ENCODE measurements around the gene VSIG10L.

The VSIG10L gene

DNA sequence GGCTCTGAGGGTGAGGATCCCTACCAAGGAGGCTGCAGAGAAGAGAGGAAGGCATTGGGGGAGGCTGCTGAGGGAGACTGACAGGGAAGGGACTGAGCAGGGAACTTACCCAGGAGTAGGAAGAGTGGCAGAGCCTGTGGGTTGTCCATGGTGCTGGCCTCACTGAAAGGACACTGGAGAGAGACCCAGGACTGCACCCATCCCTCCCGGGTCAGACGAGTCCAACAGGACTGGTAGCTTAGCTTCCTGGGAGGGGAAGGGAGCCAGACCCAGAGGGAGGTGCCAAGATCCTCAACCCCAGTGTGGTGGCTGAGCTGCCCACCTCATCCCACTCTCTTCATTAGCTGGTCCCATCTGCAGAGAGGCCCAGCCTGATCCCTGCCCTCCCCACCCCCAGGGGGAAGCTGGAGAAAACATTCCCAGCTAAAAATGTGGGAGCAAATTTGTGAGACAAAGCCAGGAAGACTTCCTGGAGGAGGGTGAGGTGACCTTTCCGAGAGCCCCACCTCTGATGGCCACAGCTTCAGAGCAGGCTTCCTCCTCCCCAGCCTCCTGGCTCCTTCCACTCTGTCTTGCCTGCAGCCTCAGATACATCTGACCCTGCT lies at the start of gene VSIG10L:
VSIG10L (minus strand) TSS at position 164 of the 605 bp plus-strand sequence; CDS start at position 149, 15 bp downstream.
- peak in 1 of 2 donors; percentile 6 for DNase-seq

- DNase-seq = no peak
These were observed 49.2 kb upstream of the VSIG10L start for GRCh38 chr19:51391073-51391611.

GRCh38 chr19:51389143-51389542 lies 47.2 kb upstream of the VSIG10L start:
- no peak for DNase-seq

GRCh38 chr19:51387924-51388389 lies 46.0 kb upstream of the VSIG10L start, which contains the start of gene LIM2:
Gene LIM2 (minus strand): TSS chr19:51387974. CDS start chr19:51387443, 531 bp downstream.
- no peak for DNase-seq

GRCh38 chr19:51386882-51387520 lies 45.1 kb upstream of the VSIG10L start:
- DNase-seq = no peak

- no peak for DNase-seq
These were observed 40.1 kb upstream of the VSIG10L start for GRCh38 chr19:51382004-51382403.

DNA sequence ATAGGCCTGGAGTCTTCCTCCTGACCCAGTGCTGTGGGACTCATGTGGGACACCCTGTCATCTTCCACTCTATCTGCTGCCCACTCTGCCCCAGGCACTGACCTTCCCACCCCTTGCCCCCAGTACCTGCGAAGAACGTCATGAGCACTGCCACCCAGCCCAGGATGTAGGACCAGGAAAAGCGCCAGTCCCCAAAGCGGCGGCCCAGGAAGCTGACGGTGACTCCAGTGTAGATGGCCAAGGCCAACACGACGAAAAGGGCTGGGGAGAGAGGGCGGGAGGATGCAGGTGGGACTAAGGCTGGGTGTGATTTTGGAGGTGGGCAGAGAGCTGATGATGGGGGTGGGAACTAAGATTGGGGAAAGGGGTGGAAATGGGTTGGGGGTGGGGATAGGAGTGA lies 38.4 kb upstream of the VSIG10L start:
- DNase-seq = no peak

GRCh38 chr19:51377422-51377821 lies 35.5 kb upstream of the VSIG10L start:
- DNase-seq = no peak

GRCh38 chr19:51375504-51376221 lies 33.7 kb upstream of the VSIG10L start:
- peak in 1 of 2 donors; percentile 37 for DNase-seq

- no peak for DNase-seq
These were observed 30.9 kb upstream of the VSIG10L start, which contains the start of gene NKG7 for GRCh38 chr19:51372649-51373504. Gene NKG7 (minus strand): TSS chr19:51372654. CDS start chr19:51372535, 119 bp downstream.

DNA sequence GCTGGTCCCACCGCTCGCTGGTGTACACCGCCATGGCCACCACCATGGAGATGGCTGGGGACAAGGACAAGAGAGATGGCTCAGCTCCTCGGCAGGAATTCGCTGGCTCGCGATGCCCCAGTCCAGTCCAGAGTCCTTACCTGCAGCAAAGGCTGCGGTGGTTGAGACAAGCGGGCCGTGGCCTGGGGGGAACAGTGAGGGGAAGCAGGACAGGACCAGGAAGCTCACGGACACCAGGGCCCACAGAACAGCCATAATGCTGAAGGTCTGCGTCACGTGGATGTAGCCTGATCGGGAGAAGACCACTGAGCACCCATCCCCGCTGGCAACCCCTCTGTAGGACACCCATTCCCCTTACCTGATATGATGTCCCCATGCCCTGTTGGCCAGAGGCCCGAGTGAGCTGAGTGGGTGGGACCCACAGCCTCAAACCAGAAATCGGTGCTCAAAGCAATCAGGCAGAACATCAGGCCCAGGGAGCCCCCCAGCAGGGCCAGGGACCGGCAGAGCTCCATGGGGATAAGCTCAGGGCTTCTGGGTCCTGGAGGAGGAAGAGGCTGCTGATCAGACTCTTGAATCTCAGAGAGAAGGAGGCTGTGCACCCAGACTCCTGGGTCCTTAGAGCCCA lies 30.2 kb upstream of the VSIG10L start:
- no peak for DNase-seq

GRCh38 chr19:51371186-51371690 lies 29.3 kb upstream of the VSIG10L start:
- DNase-seq = no peak

GRCh38 chr19:51370230-51370629 lies 28.3 kb upstream of the VSIG10L start:
- no peak for DNase-seq

DNA sequence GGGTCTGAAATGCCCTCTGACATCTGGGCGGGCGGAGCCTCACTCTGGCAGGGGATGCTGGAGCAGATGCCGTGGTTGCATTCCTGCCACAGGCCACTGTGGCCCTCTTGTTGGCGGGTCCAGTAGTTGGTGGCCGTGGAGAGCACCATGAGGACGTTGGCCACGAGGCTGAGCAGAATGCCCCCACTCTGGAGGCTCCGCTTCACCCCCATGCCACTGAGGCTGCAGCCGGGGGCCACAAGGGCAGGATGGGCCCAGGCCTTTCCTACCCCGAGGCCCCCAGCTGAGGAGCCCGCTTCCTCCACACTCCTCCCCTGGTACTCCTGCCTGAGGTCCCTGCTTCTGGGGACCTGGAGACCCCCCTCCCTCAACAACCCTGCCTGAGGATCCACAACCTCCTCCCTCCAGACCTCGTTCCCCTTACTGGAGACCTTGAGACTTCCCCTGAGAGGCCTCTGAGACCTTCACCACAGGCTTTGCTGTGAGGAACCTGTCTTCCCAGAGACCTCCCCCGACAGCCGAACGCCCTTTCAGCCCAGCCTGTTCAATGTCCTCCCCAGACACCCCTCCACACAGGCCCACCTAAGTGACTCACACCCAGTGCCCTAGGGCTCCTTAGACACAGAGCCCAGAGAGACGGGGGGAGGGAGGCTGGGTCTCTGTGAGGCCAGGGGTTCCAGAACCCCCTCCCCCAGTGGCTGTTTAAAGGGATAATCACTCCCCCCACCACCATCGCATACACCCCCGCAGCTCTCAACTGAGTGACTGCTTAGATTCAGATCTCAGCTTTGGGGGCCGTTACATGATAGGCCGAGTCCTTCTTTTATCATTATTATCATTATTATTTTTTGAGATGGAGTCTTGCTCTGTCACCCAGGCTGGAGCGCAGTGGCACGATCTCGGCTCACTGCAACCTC lies 26.7 kb upstream of the VSIG10L start, which contains the start of gene CLDND2:
CLDND2 (minus strand) TSS at position 638 of the 917 bp plus-strand sequence; CDS start at position 212, 426 bp downstream.
- no peak for DNase-seq

GRCh38 chr19:51367565-51368365 lies 25.8 kb upstream of the VSIG10L start:
- peak; percentile 97 to 98 for DNase-seq

DNA sequence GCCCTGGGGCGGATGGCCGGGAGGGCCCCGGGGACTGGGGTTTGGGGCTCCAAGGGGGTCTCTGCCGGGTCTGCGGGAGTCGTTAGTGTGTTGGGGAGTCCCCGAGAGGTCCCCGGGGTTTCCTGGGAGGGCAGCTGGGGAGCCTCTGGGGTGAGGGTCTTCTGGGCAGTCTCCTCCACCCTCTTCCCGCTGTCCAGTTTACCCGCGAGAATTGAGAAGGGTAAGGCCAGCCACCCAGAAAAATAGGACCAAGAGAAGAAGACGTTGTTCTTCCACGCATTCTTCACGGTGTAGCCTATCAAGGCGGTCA lies 25.3 kb upstream of the VSIG10L start:
- DNase-seq = no peak

GRCh38 chr19:51366389-51367254 lies 24.7 kb upstream of the VSIG10L start:
- DNase-seq = peak; percentile 96 to 97

DNA sequence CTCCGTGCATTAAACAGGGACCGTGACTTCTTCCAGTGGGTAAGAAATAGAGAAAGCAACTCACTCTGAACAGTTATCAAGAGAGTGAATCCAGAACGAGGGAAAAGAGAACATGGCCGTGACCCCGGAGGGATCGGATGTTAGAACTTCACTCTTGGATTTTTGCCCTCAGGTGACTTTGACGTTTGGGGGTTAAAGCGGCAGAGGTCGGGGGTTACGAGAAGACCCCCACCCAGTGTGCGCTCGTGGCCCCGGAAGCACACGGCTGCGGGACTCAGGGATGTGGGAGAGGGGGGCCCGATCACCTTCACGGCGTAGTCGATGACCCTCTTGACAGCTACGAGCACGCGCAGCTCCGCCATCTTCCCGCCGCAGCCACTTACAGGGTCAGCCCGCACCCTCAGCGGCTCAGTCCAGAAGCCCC lies 24.0 kb upstream of the VSIG10L start, which contains the start of gene ETFB:
ETFB (minus strand) TSS at position 424 of the 424 bp plus-strand sequence; CDS start at position 362, 62 bp downstream.
- no peak for DNase-seq
